Activated T-helper 1 cell treated with anti-CD3 and anti-CD28 coated beads, Interleukin-12 subunit alpha, Interleukin-12 subunit beta, Interleukin-2, Interleukin-4 antibody, amounts not matched to agents 30 ng/mL and 10 ng/mL and 1 ng/mL, durations not matched to agents 14 hours and 24 hours and 36 hours (primary cell): ENCODE results near the gene TBL3. TPM values are rescaled to one million over a fixed set of nuclear protein-coding genes. Genes with fewer than 3 reads are reported as not detected.
"Not testable (repeated sequence)": the region's sequence is repeated elsewhere in the genome, so short reads cannot be mapped to it uniquely, and the experiment has no call there.

Experiments used
- DNase-seq: peaks from one replicate; pipeline ENCODE4 v3.0.0; 2021; ENCODE audit warnings: low spot score
- H3K27ac Mint-ChIP-seq: one replicate; pipeline ENCODE4 v1.8.0; 2021; ENCODE audit warnings: mild to moderate bottlenecking, mixed read lengths
- H3K27me3 Mint-ChIP-seq: one replicate; pipeline ENCODE4 v1.8.0; 2022; ENCODE audit warnings: mild to moderate bottlenecking, moderate library complexity, mixed read lengths; ENCODE audit not compliant: insufficient read depth
- H3K36me3 Mint-ChIP-seq: one replicate; pipeline ENCODE4 v1.8.0; 2021; ENCODE audit warnings: low read depth, mixed read lengths
- H3K4me1 Mint-ChIP-seq: one replicate; pipeline ENCODE4 v1.8.0; 2021; ENCODE audit warnings: low read depth, mixed read lengths
- H3K4me3 Mint-ChIP-seq: one replicate; pipeline ENCODE4 v1.8.0; 2021; ENCODE audit warnings: mild to moderate bottlenecking, moderate library complexity, mixed read lengths
- H3K9me3 Mint-ChIP-seq: one replicate; pipeline ENCODE4 v1.8.0; 2021; ENCODE audit warnings: mixed read lengths
- intact Hi-C: fragments of 100-400 bp; cut with micrococcal nuclease; formaldehyde crosslinking; loops from one replicate; pipeline ENCODE4 v1.15.1; 2024
- total RNA-seq: library from RNA; stranded (reverse); gene quantifications from 2 replicates; pipeline ENCODE4 v1.2.3, GENCODE V29; 2022

Gene TBL3
- total RNA-seq, 1 donor from 2014 or later = 87.3 TPM

DNA sequence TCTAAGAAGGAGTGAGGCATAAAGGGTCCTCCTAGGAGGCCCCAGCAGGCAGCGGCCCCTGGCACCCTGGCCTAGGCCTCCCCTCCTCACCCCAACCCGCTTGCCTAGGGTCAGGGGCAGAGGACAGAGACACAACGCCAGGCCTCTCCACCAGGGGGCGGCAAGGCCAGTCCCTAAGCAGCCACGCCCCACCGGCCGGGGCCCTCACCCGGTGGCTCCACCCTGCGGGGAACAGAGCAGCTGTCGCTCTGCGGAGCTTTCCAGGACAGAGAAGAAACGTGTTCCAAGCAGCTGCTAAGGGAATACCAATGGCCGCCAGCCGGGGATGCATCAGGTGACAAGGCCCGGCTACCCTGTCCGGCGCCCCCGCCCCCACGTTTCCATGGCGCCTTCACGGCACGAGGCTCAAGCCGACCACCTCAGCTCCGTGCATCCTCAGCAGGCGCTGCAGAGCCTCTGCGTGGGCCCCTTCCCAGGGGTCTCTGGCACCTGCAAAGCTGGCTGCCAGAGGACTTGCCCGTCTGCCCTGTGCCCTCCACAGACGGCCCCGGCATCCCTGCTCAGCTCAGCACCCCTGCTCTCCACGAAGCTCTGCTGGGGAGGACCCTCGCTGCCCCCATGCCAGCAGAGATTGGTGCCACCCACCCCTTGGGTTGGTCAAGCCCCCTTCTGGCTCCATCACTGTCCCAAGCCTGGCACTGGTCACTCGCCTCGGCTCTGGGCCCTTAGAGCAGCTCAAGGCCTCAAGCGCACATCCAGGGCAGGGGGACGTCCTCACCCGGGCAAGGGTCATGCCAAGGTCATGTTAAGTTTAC is 32.2 kb downstream of the TBL3 start:
- peak; percentile 84 for DNase-seq
- intact Hi-C loops = loop anchor here (1.0 kb wide), 2 partner anchors 8 to 136 kb away; no protein-coding TSS in a partner anchor
- H3K27me3 Mint-ChIP-seq = no peaks in the 10 kb centered on the region
- H3K4me1 Mint-ChIP-seq = peaks cover 19% of the 10 kb centered on the region
- H3K4me3 Mint-ChIP-seq = no peak overlapping the region
- no peaks in the 10 kb centered on the region for H3K9me3 Mint-ChIP-seq
- H3K36me3 Mint-ChIP-seq = peaks cover 17% of the 10 kb centered on the region
- no peak overlapping the region for H3K27ac Mint-ChIP-seq

DNA sequence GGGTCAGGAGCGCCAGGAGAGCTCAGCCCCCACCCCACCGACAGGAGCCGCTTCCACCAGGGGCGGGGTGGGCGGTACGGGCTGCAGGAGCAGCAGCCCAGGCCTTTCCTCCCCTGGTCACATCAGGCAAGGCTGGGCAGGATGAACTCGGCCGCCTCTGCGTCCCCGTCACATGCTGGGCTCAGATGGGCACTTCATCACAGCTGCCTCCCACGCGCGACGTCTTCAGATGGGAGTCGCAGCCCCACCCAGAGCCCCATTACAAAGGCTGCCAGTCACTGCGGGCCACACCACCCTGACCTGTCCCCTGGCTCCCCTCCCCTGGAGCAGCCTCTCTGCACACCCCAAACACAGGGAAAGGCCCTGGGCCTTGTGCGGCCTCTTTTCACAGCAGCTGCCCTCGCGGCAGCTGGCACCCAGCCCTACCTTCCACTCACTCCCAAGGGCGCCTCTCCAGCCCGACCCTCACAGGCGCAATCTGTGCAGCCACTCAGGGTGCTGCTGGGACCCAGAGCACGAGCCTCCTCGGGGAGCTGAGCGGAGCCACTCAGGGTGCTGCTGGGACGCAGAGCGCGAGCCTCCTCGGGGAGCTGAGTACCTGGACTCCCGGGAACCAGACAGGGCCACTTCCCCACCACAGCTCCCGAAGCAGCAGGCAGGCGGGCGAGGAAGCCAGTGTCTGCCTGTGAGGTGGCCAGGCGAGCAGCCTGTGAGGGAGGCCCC is 33.1 kb downstream of the TBL3 start:
- Mint-ChIP-seq H3K4me1 (peaks cover 20% of the 10 kb centered on the region), H3K9me3 (no peaks in the 10 kb centered on the region), H3K27me3 (no peaks in the 10 kb centered on the region), H3K36me3 (peaks cover 17% of the 10 kb centered on the region), H3K27ac (no peak overlapping the region), H3K4me3 (no peak overlapping the region)
- intact Hi-C loops = loop anchor here (1.0 kb wide), 2 partner anchors 9 to 135 kb away; no protein-coding TSS in a partner anchor
- no peak for DNase-seq

DNA sequence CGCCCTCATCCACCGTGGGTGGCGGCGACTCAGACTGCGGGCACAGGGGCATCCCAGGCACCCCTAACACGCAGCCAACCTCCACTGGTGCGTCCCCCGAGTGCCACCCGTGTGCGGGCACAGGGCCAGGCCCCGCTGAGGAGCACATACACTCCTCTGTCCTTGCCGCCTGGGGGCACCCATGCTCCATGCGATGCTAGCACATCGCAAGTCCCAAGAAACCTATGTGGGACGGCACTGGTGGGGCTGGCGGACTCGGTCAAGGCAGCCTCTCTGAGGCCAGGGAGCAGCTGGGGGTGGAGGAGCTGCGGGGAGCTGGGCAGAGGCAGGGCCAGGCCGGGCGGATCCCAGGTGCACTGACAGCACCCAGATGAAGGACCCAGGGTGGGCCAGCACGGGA is 33.8 kb downstream of the TBL3 start:
- intact Hi-C loops = no loop called here
- Mint-ChIP-seq H3K27me3 (no peaks in the 10 kb centered on the region), H3K4me1 (peaks cover 26% of the 10 kb centered on the region), H3K36me3 (peaks cover 21% of the 10 kb centered on the region), H3K27ac (no peak overlapping the region), H3K9me3 (no peaks in the 10 kb centered on the region), H3K4me3 (peak overlapping the region; percentile 68)
- no peak for DNase-seq

DNA sequence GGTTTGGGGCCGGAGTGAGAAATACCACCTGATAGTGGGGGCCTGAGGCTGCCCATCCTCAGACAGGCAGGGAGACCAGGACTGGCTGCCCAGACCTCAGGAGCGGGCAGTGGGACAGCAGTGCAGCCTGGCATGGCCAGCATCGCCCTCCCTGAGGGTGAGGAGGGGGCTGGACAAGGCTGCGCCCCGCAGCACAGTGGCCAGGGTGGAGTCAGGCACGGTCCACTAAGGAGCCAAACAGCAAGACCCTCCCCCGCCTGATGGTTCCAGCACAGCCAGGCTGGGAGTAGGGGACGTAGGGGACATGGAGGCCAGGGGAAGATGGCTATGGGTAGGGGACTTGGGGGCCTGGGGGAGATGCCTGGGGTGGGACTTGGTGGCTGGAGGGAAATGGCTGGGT is 34.5 kb downstream of the TBL3 start:
- Mint-ChIP-seq H3K27ac (peak overlapping the region; percentile 44), H3K4me3 (no peak overlapping the region), H3K9me3 (no peaks in the 10 kb centered on the region), H3K4me1 (peaks cover 26% of the 10 kb centered on the region), H3K36me3 (peaks cover 18% of the 10 kb centered on the region), H3K27me3 (no peaks in the 10 kb centered on the region)
- intact Hi-C loops = no loop called here
- DNase-seq = no peak

DNA sequence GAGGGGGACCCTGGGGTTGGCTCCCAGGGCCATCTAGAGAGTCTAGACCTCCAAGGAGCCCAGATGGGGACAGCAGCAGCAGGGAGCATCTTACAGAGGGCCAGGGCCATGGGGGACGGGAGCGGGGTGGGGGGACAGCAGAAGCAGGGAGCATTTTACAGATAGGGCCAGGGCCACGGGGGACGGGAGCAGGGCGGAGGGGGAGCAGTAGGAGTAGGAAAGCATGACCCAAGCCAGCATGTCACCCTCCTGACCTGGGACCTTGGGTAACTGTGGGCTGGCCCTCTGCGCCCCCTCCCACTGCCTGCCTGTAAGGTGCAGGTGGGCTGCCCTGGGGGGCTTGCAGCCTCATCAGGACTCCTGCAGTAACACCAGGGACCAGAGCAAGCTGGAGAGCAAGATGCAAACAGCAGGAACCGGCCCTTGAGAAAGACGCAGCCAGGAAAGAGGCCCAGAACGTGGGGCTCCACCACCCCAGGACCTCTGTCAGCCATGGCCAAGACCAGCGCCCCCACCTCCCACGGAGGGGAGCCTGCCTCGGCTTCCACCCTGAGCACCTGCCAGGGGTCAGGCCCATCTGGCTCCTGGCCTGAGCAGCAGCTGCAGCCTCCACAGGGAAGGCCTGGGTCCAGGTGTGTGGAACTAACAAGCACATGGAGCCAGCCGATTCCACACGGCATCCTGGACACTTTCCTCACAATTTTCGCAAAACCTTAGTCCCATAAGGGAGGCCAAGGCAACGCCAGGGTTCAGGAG is 35.4 kb downstream of the TBL3 start:
- Mint-ChIP-seq H3K9me3 (no peaks in the 10 kb centered on the region), H3K4me3 (peak overlapping the region; percentile 91), H3K36me3 (peaks cover 17% of the 10 kb centered on the region), H3K27ac (peak overlapping the region; percentile 80), H3K4me1 (peaks cover 26% of the 10 kb centered on the region), H3K27me3 (no peaks in the 10 kb centered on the region)
- intact Hi-C loops = no loop called here
- DNase-seq = no peak

DNA sequence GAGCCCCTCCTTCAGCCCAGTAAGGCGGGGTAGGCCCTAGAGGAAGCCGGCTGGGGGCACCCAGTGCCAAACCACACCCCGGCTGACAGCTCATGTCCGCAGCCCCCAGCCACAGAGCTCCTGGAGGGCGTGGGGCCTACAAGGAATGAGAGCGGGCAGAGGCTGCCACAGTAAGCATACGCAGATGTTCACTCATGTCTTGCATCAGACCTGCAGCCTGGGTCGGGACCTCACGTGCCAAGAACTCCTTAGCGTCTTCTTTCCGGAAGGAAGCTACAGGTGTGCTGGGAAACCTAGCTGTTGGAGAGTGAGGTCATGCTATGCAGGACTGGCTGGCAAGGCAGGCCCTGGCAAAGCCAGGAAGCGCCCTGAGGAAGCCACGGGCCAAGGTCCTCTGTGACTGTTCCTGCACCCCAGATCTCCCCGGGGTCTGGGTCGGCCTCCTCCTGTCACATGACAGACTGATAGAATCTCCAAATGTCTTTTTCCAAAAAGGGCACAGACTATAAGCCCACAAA is 36.2 kb downstream of the TBL3 start:
- intact Hi-C loops = no loop called here
- no peaks in the 10 kb centered on the region for H3K27me3 Mint-ChIP-seq
- H3K27ac Mint-ChIP-seq = peak overlapping the region; percentile 86
- peak overlapping the region; percentile 91 for H3K4me3 Mint-ChIP-seq
- DNase-seq = no peak
- H3K36me3 Mint-ChIP-seq = peaks cover 14% of the 10 kb centered on the region
- no peaks in the 10 kb centered on the region for H3K9me3 Mint-ChIP-seq
- H3K4me1 Mint-ChIP-seq = peaks cover 26% of the 10 kb centered on the region

DNA sequence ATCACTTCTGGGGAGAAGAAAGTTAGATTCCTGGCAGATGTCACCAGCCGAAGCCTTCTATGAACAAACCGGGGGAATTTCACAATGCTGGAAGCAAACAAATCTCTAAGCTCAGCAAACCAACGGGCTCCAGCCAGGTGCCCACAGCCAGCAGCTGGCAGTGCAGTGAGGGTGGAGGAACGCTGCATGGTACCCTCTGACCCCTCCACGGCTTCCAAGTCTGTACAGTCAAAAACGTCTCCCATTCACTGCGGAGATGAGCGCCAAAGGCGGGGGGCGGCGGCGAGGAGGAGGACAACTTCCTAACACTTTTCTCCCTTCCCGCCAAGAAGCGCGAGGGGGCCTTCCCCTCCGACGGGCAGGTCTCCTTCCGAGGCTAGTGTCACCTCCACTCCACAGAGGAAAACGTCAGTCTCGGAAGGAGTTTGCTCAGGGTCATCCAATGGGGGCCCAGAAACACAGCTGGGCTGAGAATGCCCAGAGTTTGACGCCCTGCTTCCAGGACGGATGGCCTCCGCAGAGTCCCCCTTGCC is 36.8 kb downstream of the TBL3 start:
- peak overlapping the region; percentile 86 for H3K27ac Mint-ChIP-seq

DNA sequence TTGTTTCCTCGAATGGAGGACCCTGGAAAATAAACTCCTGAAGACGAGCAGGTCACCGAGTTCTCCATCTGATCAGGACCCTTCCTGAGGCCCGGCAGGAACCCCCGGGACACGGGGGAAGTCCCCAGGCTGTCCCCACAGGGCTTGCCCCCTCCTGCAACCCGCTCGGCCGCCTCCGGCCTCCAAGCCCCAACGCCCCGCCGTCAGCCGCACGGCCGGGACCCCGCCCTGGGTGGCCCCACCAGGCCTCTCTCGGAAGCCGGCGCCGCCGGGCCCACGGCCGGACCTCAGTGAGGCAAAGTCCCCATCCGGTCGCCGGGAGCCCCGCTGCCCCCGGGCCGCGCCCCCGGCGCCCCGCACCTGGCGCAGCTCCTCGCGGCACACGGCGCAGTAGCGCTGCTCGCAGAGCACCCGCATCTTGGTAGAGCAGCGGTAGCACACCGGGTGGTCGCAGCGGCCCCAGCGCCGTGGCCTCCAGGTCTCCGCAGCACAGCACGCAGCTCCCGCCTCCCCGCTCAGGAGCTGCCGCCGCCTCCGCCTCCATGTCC is 37.4 kb downstream of the TBL3 start:
- peak overlapping the region; percentile 86 for H3K27ac Mint-ChIP-seq
- no peak for DNase-seq
- H3K4me1 Mint-ChIP-seq = peaks cover 26% of the 10 kb centered on the region
- intact Hi-C loops = loop anchor here (1.0 kb wide), 3 partner anchors 14 to 38 kb away; partner anchors contain the start of genes NTHL1 and TSC2
- H3K36me3 Mint-ChIP-seq = peaks cover 14% of the 10 kb centered on the region
- H3K4me3 Mint-ChIP-seq = peak overlapping the region; percentile 91
- no peaks in the 10 kb centered on the region for H3K9me3 Mint-ChIP-seq
- H3K27me3 Mint-ChIP-seq = no peaks in the 10 kb centered on the region

More for the DNA sequence above, 36.8 kb downstream of the TBL3 start:
- no peak for DNase-seq
- Mint-ChIP-seq H3K36me3 (peaks cover 14% of the 10 kb centered on the region), H3K27me3 (no peaks in the 10 kb centered on the region), H3K9me3 (no peaks in the 10 kb centered on the region), H3K4me1 (peaks cover 26% of the 10 kb centered on the region), H3K4me3 (peak overlapping the region; percentile 91)
- intact Hi-C loops = loop anchor here (1.0 kb wide), 3 partner anchors 15 to 39 kb away; partner anchors contain the start of genes NTHL1 and TSC2

- DNase-seq = peak; percentile 77
- H3K27me3 Mint-ChIP-seq = no peaks in the 10 kb centered on the region
Observed at GRCh38 chr16:2009791-2010510, 38.1 kb downstream of the TBL3 start, which contains the start of gene ZNF598. Gene ZNF598 (minus strand): TSS chr16:2009821.

DNA sequence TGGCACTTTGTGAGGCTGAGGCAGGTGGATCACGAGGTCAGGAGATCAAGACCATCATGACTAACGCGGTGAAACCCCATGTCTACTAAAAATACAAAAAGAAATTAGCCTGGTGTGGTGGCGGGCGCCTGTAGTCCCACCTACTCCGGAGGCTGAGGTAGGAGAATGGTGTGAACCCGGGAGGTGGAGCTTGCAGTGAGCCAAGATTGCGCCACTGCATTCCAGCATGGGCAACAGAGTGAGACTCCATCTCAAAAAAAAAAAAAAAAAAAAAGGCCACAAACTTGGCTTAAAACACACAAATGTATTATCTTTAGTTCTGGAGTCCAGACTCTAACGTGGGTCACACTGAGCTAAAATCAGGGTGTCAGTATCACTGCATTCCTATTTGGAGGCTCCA is 39.9 kb downstream of the TBL3 start:
- H3K27me3 Mint-ChIP-seq, H3K9me3 Mint-ChIP-seq, H3K4me3 Mint-ChIP-seq, DNase-seq, H3K27ac Mint-ChIP-seq, intact Hi-C loops: not testable (repeated sequence)
- Mint-ChIP-seq H3K4me1 (peaks cover 22% of the 10 kb centered on the region), H3K36me3 (peaks cover 14% of the 10 kb centered on the region)

More at GRCh38 chr16:2009791-2010510, 38.1 kb downstream of the TBL3 start, which contains the start of gene ZNF598:
- Mint-ChIP-seq H3K27ac (peak within 1 kb of the TSS; percentile 87), H3K36me3 (peaks cover 14% of the 10 kb centered on the region), H3K9me3 (no peaks in the 10 kb centered on the region), H3K4me1 (peaks cover 26% of the 10 kb centered on the region), H3K4me3 (peak within 1 kb of the TSS; percentile 92)
- intact Hi-C loops = loop anchor here (1.0 kb wide), 3 partner anchors 13 to 37 kb away; partner anchors contain the start of genes NTHL1 and TSC2

GRCh38 chr16:2013527-2013926 is 41.7 kb downstream of the TBL3 start:
- no peak overlapping the region for H3K27ac Mint-ChIP-seq
- H3K9me3 Mint-ChIP-seq = no peaks in the 10 kb centered on the region
- H3K36me3 Mint-ChIP-seq = peaks cover 6% of the 10 kb centered on the region
- H3K4me1 Mint-ChIP-seq = peaks cover 9% of the 10 kb centered on the region
- H3K4me3 Mint-ChIP-seq = no peak overlapping the region
- no peak for DNase-seq
- peaks cover 4% of the 10 kb centered on the region for H3K27me3 Mint-ChIP-seq
- intact Hi-C loops = no loop called here
